WTC11 (cell line): Measurements from ENCODE around the gene NOTO. TPM values are rescaled to one million over a fixed set of nuclear protein-coding genes. Genes with fewer than 3 reads are reported as not detected.

Experiments
- ATAC-seq: fragments of 200-7000 bp; cut with Tn5 transposase; 2 replicates; pipeline ENCODE4 v1.10.0; 2021; ENCODE audit warnings: mild to moderate bottlenecking, moderate library complexity
- CTCF ChIA-PET: fragments of 300-600 bp; sonication (Branson Sonifier 250); formaldehyde crosslinking; loops from one replicate; lab custom pipeline; 2021; ENCODE audit warnings: antibody characterized with exemption; lab: Charles Lee
- POLR2A ChIA-PET: fragments of 350-600 bp; sonication (Branson Sonifier 250); formaldehyde crosslinking; loops from one replicate; lab custom pipeline; 2021; ENCODE audit warnings: antibody characterized with exemption; lab: Charles Lee
- DNase-seq: peaks from one replicate; pipeline ENCODE4 v3.0.0; 2021; ENCODE audit warnings: low spot score
- H3K27ac Mint-ChIP-seq: 2 replicates; pipeline ENCODE4 v1.8.0; 2021; ENCODE audit warnings: mixed read lengths
- H3K27me3 Mint-ChIP-seq: 2 replicates; pipeline ENCODE4 v1.8.0; 2021; ENCODE audit warnings: low read depth, mild to moderate bottlenecking, moderate library complexity, mixed read lengths
- H3K36me3 Mint-ChIP-seq: 2 replicates; pipeline ENCODE4 v1.8.0; 2021; ENCODE audit warnings: mixed read lengths
- H3K4me1 Mint-ChIP-seq: 2 replicates; pipeline ENCODE4 v1.8.0; 2022; ENCODE audit warnings: mixed read lengths
- H3K4me3 Mint-ChIP-seq: 2 replicates; pipeline ENCODE4 v1.8.0; 2021; ENCODE audit warnings: mild to moderate bottlenecking, moderate library complexity, mixed read lengths
- H3K9me3 Mint-ChIP-seq: 2 replicates; pipeline ENCODE4 v1.8.0; 2021; ENCODE audit warnings: mixed read lengths
- ETV6 ChIP-seq: sonication (generic); formaldehyde crosslinking; IDR thresholded peaks from 2 replicates; pipeline ENCODE4 v1.8.1; 2022; ENCODE audit warnings: mild to moderate bottlenecking, missing genetic modification reagents
- HMGA2 ChIP-seq: fragments of 250-450 bp; sonication (Bioruptor Pico); IDR thresholded peaks from 2 replicates; pipeline ENCODE4 v1.4.0; 2021; ENCODE audit warnings: mild to moderate bottlenecking, moderate library complexity
- IRF2 ChIP-seq: sonication (generic); formaldehyde crosslinking; IDR thresholded peaks from 2 replicates; pipeline ENCODE4 v1.8.0; 2022; ENCODE audit warnings: low read depth, missing genetic modification reagents, borderline replicate concordance
- ZNF219 ChIP-seq: sonication (generic); formaldehyde crosslinking; IDR thresholded peaks from 2 replicates; pipeline ENCODE4 v1.8.0; 2023; ENCODE audit warnings: missing genetic modification reagents, mild to moderate bottlenecking, borderline replicate concordance
- ZNF317 ChIP-seq: sonication (generic); formaldehyde crosslinking; IDR thresholded peaks from 2 replicates; pipeline ENCODE4 v1.8.1; 2023; ENCODE audit warnings: low read depth, mild to moderate bottlenecking, moderate library complexity, missing genetic modification reagents, borderline replicate concordance
- total RNA-seq: library from RNA; stranded (reverse); gene quantifications from 3 replicates; pipeline ENCODE4 v1.2.3, GENCODE V29; 2021
- TF ChIP-seq, protein P1 (sequence below): sonication (generic); formaldehyde crosslinking; IDR thresholded peaks from 2 replicates; pipeline ENCODE4 v1.8.1; 2023; ENCODE audit warnings: mild to moderate bottlenecking, missing genetic modification reagents, moderate library complexity
- TF ChIP-seq, protein P2 (sequence below): fragments of 250-450 bp; sonication (Bioruptor Pico); IDR thresholded peaks from 2 replicates; pipeline ENCODE4 v1.9.0; 2021; ENCODE audit warnings: moderate library complexity, mild to moderate bottlenecking, inconsistent platforms, borderline replicate concordance
- TF ChIP-seq, protein P3 (sequence below): sonication (generic); formaldehyde crosslinking; IDR thresholded peaks from 2 replicates; pipeline ENCODE4 v1.8.1; 2022; ENCODE audit warnings: low read depth, missing genetic modification reagents, borderline replicate concordance
- TF ChIP-seq, protein P4 (sequence below): sonication (generic); formaldehyde crosslinking; IDR thresholded peaks from 2 replicates; pipeline ENCODE4 v1.8.0; 2022; ENCODE audit warnings: mild to moderate bottlenecking, missing genetic modification reagents
- TF ChIP-seq, protein P5 (sequence below): sonication (generic); formaldehyde crosslinking; IDR thresholded peaks from 2 replicates; pipeline ENCODE4 v1.8.1; 2023; ENCODE audit warnings: mild to moderate bottlenecking, missing genetic modification reagents
- TF ChIP-seq, protein P6 (sequence below): sonication (generic); formaldehyde crosslinking; IDR thresholded peaks from 2 replicates; pipeline ENCODE4 v1.8.0; 2023; ENCODE audit warnings: missing genetic modification reagents, mild to moderate bottlenecking, borderline replicate concordance

Gene NOTO
- total RNA-seq, 1 experiment from 2014 or later = 0.15 TPM

DNA sequence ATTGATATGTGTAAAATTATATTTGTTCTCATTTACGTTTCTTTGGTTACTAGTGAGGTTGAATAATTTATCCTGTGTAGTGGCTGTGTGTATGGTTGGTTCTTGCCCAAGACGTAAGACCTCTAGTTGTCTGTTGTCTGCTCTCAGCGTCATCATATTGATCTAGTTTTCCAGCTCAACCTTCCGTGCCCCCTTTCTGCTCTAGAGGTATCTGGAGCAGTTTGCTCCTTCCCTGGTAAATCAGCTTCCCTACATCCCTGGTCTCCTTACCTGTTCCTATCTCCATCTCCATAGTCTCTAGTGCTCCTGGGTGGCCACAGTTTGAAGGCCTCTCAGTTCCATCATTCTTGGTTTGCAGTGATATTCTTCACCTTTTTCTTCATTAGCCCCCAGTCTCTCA, 12.9 kb downstream of the NOTO start (continued):
- TF ChIP-seq, protein P1, sequence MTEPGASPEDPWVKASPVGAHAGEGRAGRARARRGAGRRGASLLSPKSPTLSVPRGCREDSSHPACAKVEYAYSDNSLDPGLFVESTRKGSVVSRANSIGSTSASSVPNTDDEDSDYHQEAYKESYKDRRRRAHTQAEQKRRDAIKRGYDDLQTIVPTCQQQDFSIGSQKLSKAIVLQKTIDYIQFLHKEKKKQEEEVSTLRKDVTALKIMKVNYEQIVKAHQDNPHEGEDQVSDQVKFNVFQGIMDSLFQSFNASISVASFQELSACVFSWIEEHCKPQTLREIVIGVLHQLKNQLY = no peak
- no peak for TF ChIP-seq IRF2

DNA sequence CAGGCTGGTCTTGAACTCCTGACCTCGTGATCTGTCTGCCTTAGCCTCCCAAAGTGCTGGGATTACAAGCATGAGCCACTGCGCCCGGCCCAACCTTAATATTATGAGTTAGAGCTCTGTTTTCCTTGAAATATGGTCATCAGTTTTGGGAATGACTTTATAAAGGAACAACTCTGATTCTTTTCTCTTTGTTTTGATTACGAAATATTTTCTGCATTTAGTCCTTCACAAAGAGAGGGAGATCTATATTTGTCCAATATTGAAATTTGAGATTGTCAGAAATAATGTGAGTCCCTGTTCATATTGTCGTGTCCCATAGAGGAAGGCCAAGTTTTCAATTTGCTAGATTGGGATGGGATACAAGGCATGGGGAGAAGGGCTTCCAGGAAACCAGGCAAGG, 14.8 kb downstream of the NOTO start:
- H3K4me3 Mint-ChIP-seq = no peak overlapping the region
- H3K27ac Mint-ChIP-seq = no peak overlapping the region
- peaks cover 37% of the 10 kb centered on the region for H3K4me1 Mint-ChIP-seq
- TF ChIP-seq, protein P2, sequence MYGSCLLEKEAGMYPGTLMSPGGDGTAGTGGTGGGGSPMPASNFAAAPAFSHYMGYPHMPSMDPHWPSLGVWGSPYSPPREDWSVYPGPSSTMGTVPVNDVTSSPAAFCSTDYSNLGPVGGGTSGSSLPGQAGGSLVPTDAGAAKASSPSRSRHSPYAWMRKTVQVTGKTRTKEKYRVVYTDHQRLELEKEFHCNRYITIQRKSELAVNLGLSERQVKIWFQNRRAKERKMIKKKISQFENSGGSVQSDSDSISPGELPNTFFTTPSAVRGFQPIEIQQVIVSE (CRISPR knock-in tag) = no peak
- TF ChIP-seq, protein P3, sequence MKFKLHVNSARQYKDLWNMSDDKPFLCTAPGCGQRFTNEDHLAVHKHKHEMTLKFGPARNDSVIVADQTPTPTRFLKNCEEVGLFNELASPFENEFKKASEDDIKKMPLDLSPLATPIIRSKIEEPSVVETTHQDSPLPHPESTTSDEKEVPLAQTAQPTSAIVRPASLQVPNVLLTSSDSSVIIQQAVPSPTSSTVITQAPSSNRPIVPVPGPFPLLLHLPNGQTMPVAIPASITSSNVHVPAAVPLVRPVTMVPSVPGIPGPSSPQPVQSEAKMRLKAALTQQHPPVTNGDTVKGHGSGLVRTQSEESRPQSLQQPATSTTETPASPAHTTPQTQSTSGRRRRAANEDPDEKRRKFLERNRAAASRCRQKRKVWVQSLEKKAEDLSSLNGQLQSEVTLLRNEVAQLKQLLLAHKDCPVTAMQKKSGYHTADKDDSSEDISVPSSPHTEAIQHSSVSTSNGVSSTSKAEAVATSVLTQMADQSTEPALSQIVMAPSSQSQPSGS = no peak
- TF ChIP-seq, protein P4, sequence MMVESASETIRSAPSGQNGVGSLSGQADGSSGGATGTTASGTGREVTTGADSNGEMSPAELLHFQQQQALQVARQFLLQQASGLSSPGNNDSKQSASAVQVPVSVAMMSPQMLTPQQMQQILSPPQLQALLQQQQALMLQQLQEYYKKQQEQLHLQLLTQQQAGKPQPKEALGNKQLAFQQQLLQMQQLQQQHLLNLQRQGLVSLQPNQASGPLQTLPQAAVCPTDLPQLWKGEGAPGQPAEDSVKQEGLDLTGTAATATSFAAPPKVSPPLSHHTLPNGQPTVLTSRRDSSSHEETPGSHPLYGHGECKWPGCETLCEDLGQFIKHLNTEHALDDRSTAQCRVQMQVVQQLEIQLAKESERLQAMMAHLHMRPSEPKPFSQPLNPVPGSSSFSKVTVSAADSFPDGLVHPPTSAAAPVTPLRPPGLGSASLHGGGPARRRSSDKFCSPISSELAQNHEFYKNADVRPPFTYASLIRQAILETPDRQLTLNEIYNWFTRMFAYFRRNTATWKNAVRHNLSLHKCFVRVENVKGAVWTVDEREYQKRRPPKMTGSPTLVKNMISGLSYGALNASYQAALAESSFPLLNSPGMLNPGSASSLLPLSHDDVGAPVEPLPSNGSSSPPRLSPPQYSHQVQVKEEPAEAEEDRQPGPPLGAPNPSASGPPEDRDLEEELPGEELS = no peak
- TF ChIP-seq, all 79 proteins: peak for 0
- ATAC-seq (no peak), DNase-seq (no peak)
- CTCF ChIA-PET = interaction anchor here (0.8 to 1.7 kb wide), 2 partner anchors 14 to 40 kb away, joined by 3 to 7 read pairs; no protein-coding TSS in a partner anchor
- H3K9me3 Mint-ChIP-seq = no peaks in the 10 kb centered on the region
- peaks cover 8% of the 10 kb centered on the region for H3K27me3 Mint-ChIP-seq
- H3K36me3 Mint-ChIP-seq = peaks cover 13% of the 10 kb centered on the region
- POLR2A ChIA-PET = no interaction called here

DNA sequence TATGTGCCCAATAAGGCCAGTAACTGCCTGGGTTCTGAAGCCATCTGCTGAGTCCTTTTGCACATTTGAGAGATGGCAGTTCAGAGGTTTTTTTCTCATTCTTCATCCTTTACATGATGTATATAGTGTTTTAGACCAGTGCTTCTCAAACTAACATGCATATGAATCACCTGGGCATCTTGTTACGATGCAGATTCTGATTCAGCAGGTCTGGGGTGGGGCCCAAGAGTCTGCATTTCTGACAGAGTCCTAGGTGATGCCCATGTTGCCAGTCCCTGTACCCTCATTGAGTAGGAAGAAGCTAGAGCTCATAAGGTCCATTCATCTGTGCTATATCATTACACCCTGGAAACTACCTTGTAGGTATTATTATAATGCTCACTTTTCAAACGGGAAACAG, 15.5 kb downstream of the NOTO start:
- Mint-ChIP-seq H3K9me3 (no peaks in the 10 kb centered on the region), H3K4me3 (no peak overlapping the region), H3K27ac (no peak overlapping the region), H3K27me3 (peaks cover 7% of the 10 kb centered on the region), H3K4me1 (peaks cover 34% of the 10 kb centered on the region), H3K36me3 (peaks cover 15% of the 10 kb centered on the region)
- CTCF ChIA-PET = interaction anchor here (1.7 kb wide), 1 partner anchor 40 kb away, joined by 7 read pairs; no protein-coding TSS in a partner anchor
- POLR2A ChIA-PET = no interaction called here
- ATAC-seq = no peak
- TF ChIP-seq, protein P3 = no peak
- no peak for DNase-seq

DNA sequence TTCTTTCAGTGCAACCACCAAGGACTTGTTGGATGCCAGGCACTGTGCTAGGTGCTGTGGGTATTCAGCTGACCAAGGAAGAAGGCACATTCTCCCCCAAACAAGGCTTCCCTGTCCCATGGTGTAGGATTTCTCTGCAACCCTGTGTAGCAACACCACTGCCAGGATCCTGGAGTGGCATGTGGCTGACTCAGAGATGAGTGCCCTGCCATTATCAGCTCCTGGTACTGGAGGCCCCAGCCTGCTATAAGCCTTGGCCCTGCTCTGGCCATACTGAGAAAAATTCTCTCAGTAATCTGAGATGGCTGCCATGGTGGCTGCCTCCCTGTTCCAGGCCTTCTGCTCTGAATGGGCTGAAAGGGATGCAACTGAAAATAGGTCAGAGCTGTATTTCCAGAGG, 15.9 kb downstream of the NOTO start:
- Mint-ChIP-seq H3K9me3 (no peaks in the 10 kb centered on the region), H3K36me3 (peaks cover 15% of the 10 kb centered on the region), H3K4me1 (peaks cover 29% of the 10 kb centered on the region), H3K4me3 (no peak overlapping the region), H3K27me3 (peaks cover 3% of the 10 kb centered on the region; the same call in 1 of the 2 replicates), H3K27ac (no peak overlapping the region)
- ChIA-PET CTCF (interaction anchor here (1.6 to 1.8 kb wide), 3 partner anchors 15 to 132 kb away, joined by 3 to 7 read pairs (median 7); partner anchors contain the start of gene PRADC1), POLR2A (no interaction called here)
- ATAC-seq (no peak), DNase-seq (no peak)
- TF ChIP-seq, protein P5, sequence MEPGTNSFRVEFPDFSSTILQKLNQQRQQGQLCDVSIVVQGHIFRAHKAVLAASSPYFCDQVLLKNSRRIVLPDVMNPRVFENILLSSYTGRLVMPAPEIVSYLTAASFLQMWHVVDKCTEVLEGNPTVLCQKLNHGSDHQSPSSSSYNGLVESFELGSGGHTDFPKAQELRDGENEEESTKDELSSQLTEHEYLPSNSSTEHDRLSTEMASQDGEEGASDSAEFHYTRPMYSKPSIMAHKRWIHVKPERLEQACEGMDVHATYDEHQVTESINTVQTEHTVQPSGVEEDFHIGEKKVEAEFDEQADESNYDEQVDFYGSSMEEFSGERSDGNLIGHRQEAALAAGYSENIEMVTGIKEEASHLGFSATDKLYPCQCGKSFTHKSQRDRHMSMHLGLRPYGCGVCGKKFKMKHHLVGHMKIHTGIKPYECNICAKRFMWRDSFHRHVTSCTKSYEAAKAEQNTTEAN (CRISPR knock-in tag) = no peak
- TF ChIP-seq ZNF219 = no peak
- no peak for TF ChIP-seq ETV6 (CRISPR knock-in tag)

DNA sequence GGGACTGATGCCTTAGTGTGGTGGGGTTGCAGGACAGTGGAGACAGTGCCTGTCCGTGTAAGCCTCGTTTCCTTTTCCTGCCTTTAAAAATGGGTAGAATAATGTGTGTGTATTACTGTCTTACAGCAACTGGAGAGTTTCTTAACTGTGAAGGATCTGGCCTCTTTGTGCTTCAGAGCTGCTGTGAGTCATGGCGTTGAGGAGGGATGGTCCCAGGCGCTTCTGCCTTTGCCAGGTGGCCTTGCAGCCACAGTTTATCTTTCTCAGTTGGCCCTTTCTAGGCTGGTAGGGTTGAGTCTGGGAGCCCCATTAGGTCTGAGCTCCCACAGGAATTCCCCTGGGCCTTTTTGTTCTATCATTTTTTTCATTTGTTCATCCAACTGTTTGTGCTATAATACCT, 21.4 kb downstream of the NOTO start:
- ATAC-seq = no peak
- no peak overlapping the region for H3K4me3 Mint-ChIP-seq
- TF ChIP-seq, protein P4 = no peak
- TF ChIP-seq HMGA2 (CRISPR knock-in tag) (no peak), ZNF317 (CRISPR knock-in tag) (no peak)
- TF ChIP-seq, protein P6, sequence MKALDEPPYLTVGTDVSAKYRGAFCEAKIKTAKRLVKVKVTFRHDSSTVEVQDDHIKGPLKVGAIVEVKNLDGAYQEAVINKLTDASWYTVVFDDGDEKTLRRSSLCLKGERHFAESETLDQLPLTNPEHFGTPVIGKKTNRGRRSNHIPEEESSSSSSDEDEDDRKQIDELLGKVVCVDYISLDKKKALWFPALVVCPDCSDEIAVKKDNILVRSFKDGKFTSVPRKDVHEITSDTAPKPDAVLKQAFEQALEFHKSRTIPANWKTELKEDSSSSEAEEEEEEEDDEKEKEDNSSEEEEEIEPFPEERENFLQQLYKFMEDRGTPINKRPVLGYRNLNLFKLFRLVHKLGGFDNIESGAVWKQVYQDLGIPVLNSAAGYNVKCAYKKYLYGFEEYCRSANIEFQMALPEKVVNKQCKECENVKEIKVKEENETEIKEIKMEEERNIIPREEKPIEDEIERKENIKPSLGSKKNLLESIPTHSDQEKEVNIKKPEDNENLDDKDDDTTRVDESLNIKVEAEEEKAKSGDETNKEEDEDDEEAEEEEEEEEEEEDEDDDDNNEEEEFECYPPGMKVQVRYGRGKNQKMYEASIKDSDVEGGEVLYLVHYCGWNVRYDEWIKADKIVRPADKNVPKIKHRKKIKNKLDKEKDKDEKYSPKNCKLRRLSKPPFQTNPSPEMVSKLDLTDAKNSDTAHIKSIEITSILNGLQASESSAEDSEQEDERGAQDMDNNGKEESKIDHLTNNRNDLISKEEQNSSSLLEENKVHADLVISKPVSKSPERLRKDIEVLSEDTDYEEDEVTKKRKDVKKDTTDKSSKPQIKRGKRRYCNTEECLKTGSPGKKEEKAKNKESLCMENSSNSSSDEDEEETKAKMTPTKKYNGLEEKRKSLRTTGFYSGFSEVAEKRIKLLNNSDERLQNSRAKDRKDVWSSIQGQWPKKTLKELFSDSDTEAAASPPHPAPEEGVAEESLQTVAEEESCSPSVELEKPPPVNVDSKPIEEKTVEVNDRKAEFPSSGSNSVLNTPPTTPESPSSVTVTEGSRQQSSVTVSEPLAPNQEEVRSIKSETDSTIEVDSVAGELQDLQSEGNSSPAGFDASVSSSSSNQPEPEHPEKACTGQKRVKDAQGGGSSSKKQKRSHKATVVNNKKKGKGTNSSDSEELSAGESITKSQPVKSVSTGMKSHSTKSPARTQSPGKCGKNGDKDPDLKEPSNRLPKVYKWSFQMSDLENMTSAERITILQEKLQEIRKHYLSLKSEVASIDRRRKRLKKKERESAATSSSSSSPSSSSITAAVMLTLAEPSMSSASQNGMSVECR (CRISPR knock-in tag) = no peak
- TF ChIP-seq, all 79 proteins: peak for 0
- POLR2A ChIA-PET = interaction anchor here (1.1 kb wide), 1 partner anchor 10 kb away, joined by 3 read pairs; the partner anchor contains the start of genes CCT7 and PRADC1
- H3K9me3 Mint-ChIP-seq = no peaks in the 10 kb centered on the region
- no peaks in the 10 kb centered on the region for H3K4me1 Mint-ChIP-seq
- peaks cover 21% of the 10 kb centered on the region for H3K36me3 Mint-ChIP-seq
- H3K27ac Mint-ChIP-seq = no peak overlapping the region
- CTCF ChIA-PET = interaction anchor here (0.9 kb wide), 1 partner anchor 47 kb away, joined by 3 read pairs; no protein-coding TSS in a partner anchor
- DNase-seq = no peak
- no peaks in the 10 kb centered on the region for H3K27me3 Mint-ChIP-seq
